ENCODE data around the gene OOEP.
A peak's percentile ranks its signal among the peaks of the same experiment; 100 is the strongest.
"Not testable (repeated sequence)": the region's sequence is repeated elsewhere in the genome, so short reads cannot be mapped to it uniquely, and the experiment has no call there.

The OOEP gene

GRCh38 chr6:73369563-73369962, at the start of gene OOEP:
OOEP (minus strand) TSS chr6:73369897; CDS start chr6:73369792, 105 bp downstream.
- H3K36me3 Mint-ChIP-seq: no peaks in the 10 kb centered on the region
- peaks cover 2% of the 10 kb centered on the region for H3K27me3 Mint-ChIP-seq
- no peaks in the 10 kb centered on the region for H3K9me3 Mint-ChIP-seq
- no peak within 1 kb of the TSS for H3K27ac Mint-ChIP-seq
- H3K4me3 Mint-ChIP-seq: no peak within 1 kb of the TSS
- H3K4me1 Mint-ChIP-seq: no peaks in the 10 kb centered on the region

- Mint-ChIP-seq H3K27ac (peak overlapping the region; percentile 41), H3K27me3 (no peaks in the 10 kb centered on the region), H3K36me3 (peaks cover 3% of the 10 kb centered on the region), H3K9me3 (no peaks in the 10 kb centered on the region), H3K4me1 (peaks cover 18% of the 10 kb centered on the region), H3K4me3 (no peak overlapping the region)
These were observed 48.5 kb upstream of the OOEP start for GRCh38 chr6:73418081-73418741.

- H3K9me3 Mint-ChIP-seq: no peaks in the 10 kb centered on the region
- H3K36me3 Mint-ChIP-seq: peaks cover under 1% of the 10 kb centered on the region
- H3K4me1 Mint-ChIP-seq: peaks cover under 1% of the 10 kb centered on the region
- no peak overlapping the region for H3K4me3 Mint-ChIP-seq
- no peak overlapping the region for H3K27ac Mint-ChIP-seq
- no peaks in the 10 kb centered on the region for H3K27me3 Mint-ChIP-seq
These were observed 43.4 kb upstream of the OOEP start for GRCh38 chr6:73413102-73413501.

GRCh38 chr6:73409395-73409794, 39.7 kb upstream of the OOEP start:
- Mint-ChIP-seq H3K36me3 (no peaks in the 10 kb centered on the region), H3K9me3 (no peaks in the 10 kb centered on the region), H3K27ac (no peak overlapping the region), H3K4me3 (no peak overlapping the region), H3K4me1 (no peaks in the 10 kb centered on the region), H3K27me3 (no peaks in the 10 kb centered on the region)

GRCh38 chr6:73400656-73401055, 31.0 kb upstream of the OOEP start:
- no peak overlapping the region for H3K27ac Mint-ChIP-seq
- H3K9me3 Mint-ChIP-seq: no peaks in the 10 kb centered on the region
- H3K4me3 Mint-ChIP-seq: no peak overlapping the region
- no peaks in the 10 kb centered on the region for H3K4me1 Mint-ChIP-seq
- H3K36me3 Mint-ChIP-seq: no peaks in the 10 kb centered on the region
- no peaks in the 10 kb centered on the region for H3K27me3 Mint-ChIP-seq

- no peak overlapping the region for H3K4me3 Mint-ChIP-seq
- no peaks in the 10 kb centered on the region for H3K36me3 Mint-ChIP-seq
- H3K4me1 Mint-ChIP-seq: no peaks in the 10 kb centered on the region
- no peak overlapping the region for H3K27ac Mint-ChIP-seq
- peaks cover 2% of the 10 kb centered on the region for H3K27me3 Mint-ChIP-seq
- H3K9me3 Mint-ChIP-seq: no peaks in the 10 kb centered on the region
These were observed 26.2 kb upstream of the OOEP start for GRCh38 chr6:73395875-73396274.

- peaks cover 2% of the 10 kb centered on the region for H3K27me3 Mint-ChIP-seq
- no peaks in the 10 kb centered on the region for H3K9me3 Mint-ChIP-seq
- H3K36me3 Mint-ChIP-seq: no peaks in the 10 kb centered on the region
- H3K27ac Mint-ChIP-seq: peak within 1 kb of the TSS; percentile 77
- no peaks in the 10 kb centered on the region for H3K4me1 Mint-ChIP-seq
- peak within 1 kb of the TSS; percentile 70 for H3K4me3 Mint-ChIP-seq
These were observed 25.1 kb upstream of the OOEP start, which contains the start of gene DDX43 for GRCh38 chr6:73394577-73395354. DDX43 (plus strand) TSS chr6:73394828; CDS start chr6:73394906, 78 bp downstream.

- peaks cover 3% of the 10 kb centered on the region for H3K4me1 Mint-ChIP-seq
- H3K36me3 Mint-ChIP-seq: no peaks in the 10 kb centered on the region
- H3K4me3 Mint-ChIP-seq: no peak overlapping the region
- H3K27ac Mint-ChIP-seq: no peak overlapping the region
- no peaks in the 10 kb centered on the region for H3K9me3 Mint-ChIP-seq
- peaks cover 2% of the 10 kb centered on the region for H3K27me3 Mint-ChIP-seq
These were observed 23.6 kb upstream of the OOEP start for GRCh38 chr6:73393278-73393677.

GRCh38 chr6:73392188-73392587, 22.5 kb upstream of the OOEP start:
- not testable (repeated sequence) for H3K36me3 Mint-ChIP-seq, H3K9me3 Mint-ChIP-seq, H3K4me3 Mint-ChIP-seq, H3K4me1 Mint-ChIP-seq, H3K27me3 Mint-ChIP-seq, H3K27ac Mint-ChIP-seq

- Mint-ChIP-seq H3K4me3 (no peak overlapping the region), H3K27ac (no peak overlapping the region), H3K27me3 (peaks cover 2% of the 10 kb centered on the region), H3K9me3 (no peaks in the 10 kb centered on the region), H3K4me1 (peaks cover 3% of the 10 kb centered on the region), H3K36me3 (no peaks in the 10 kb centered on the region)
These were observed 22.0 kb upstream of the OOEP start for GRCh38 chr6:73391675-73392074.

GRCh38 chr6:73389854-73390253, 20.2 kb upstream of the OOEP start:
- no peak overlapping the region for H3K4me3 Mint-ChIP-seq
- H3K36me3 Mint-ChIP-seq: no peaks in the 10 kb centered on the region
- H3K27me3 Mint-ChIP-seq: peaks cover 2% of the 10 kb centered on the region
- H3K9me3 Mint-ChIP-seq: no peaks in the 10 kb centered on the region
- peaks cover 3% of the 10 kb centered on the region for H3K4me1 Mint-ChIP-seq
- no peak overlapping the region for H3K27ac Mint-ChIP-seq

- H3K9me3 Mint-ChIP-seq: no peaks in the 10 kb centered on the region
- no peak overlapping the region for H3K27ac Mint-ChIP-seq
These were observed 19.3 kb upstream of the OOEP start for GRCh38 chr6:73388800-73389512.

GRCh38 chr6:73388433-73388799, 18.7 kb upstream of the OOEP start:
- H3K27me3 Mint-ChIP-seq: peaks cover 2% of the 10 kb centered on the region
- H3K27ac Mint-ChIP-seq: no peak overlapping the region
- peaks cover 3% of the 10 kb centered on the region for H3K4me1 Mint-ChIP-seq
- no peaks in the 10 kb centered on the region for H3K36me3 Mint-ChIP-seq
- H3K4me3 Mint-ChIP-seq: peak overlapping the region; percentile 72
- no peaks in the 10 kb centered on the region for H3K9me3 Mint-ChIP-seq

More at GRCh38 chr6:73388800-73389512, 19.3 kb upstream of the OOEP start:
- H3K4me3 Mint-ChIP-seq: peak overlapping the region; percentile 72
- no peaks in the 10 kb centered on the region for H3K36me3 Mint-ChIP-seq
- peaks cover 2% of the 10 kb centered on the region for H3K27me3 Mint-ChIP-seq
- peaks cover 3% of the 10 kb centered on the region for H3K4me1 Mint-ChIP-seq

- Mint-ChIP-seq H3K27ac (no peak overlapping the region), H3K36me3 (no peaks in the 10 kb centered on the region), H3K27me3 (no peaks in the 10 kb centered on the region), H3K4me1 (no peaks in the 10 kb centered on the region), H3K4me3 (no peak overlapping the region), H3K9me3 (no peaks in the 10 kb centered on the region)
These were observed 12.9 kb upstream of the OOEP start for GRCh38 chr6:73382462-73383113.

GRCh38 chr6:73381531-73381930, 11.8 kb upstream of the OOEP start:
- not testable (repeated sequence) for H3K4me3 Mint-ChIP-seq, H3K36me3 Mint-ChIP-seq, H3K27me3 Mint-ChIP-seq, H3K27ac Mint-ChIP-seq, H3K9me3 Mint-ChIP-seq, H3K4me1 Mint-ChIP-seq
